ENCODE data around the gene TAX1BP1.

Gene TAX1BP1

GRCh38 chr7:27808626-27809025 is 68.7 kb downstream of the TAX1BP1 start:
- DNase-seq (ENCODE audit: low read depth) = peak; percentile 80
- no peak for TF ChIP-seq CTCF (conservative IDR thresholded peaks at IDR 0.05; ENCODE audit: control insufficient read depth, insufficient read depth, low read depth, low read length)
- no peak overlapping the region for H3K4me3 ChIP-seq (ENCODE audit: control insufficient read depth, low read depth, low read length)

- no peak for TF ChIP-seq CTCF (conservative IDR thresholded peaks at IDR 0.05; ENCODE audit: control insufficient read depth, insufficient read depth, low read depth, low read length)
- no peak for DNase-seq (ENCODE audit: low read depth)
These were observed 70.2 kb downstream of the TAX1BP1 start for GRCh38 chr7:27810186-27810585.

GRCh38 chr7:27812706-27813105 is 72.7 kb downstream of the TAX1BP1 start:
- no peak for DNase-seq (ENCODE audit: low read depth)
- no peak for TF ChIP-seq CTCF (conservative IDR thresholded peaks at IDR 0.05; ENCODE audit: control insufficient read depth, insufficient read depth, low read depth, low read length)

More at GRCh38 chr7:27810186-27810585, 70.2 kb downstream of the TAX1BP1 start:
- no peak overlapping the region for H3K4me3 ChIP-seq (ENCODE audit: control insufficient read depth, low read depth, low read length)

GRCh38 chr7:27822245-27822644 is 82.3 kb downstream of the TAX1BP1 start:
- no peak for TF ChIP-seq CTCF (conservative IDR thresholded peaks at IDR 0.05; ENCODE audit: control insufficient read depth, insufficient read depth, low read depth, low read length)
- no peak overlapping the region for H3K4me3 ChIP-seq (ENCODE audit: control insufficient read depth, low read depth, low read length)
- DNase-seq (ENCODE audit: low read depth) = peak; percentile 8

More at GRCh38 chr7:27812706-27813105, 72.7 kb downstream of the TAX1BP1 start:
- no peak overlapping the region for H3K4me3 ChIP-seq (ENCODE audit: control insufficient read depth, low read depth, low read length)

- TF ChIP-seq CTCF (conservative IDR thresholded peaks at IDR 0.05; ENCODE audit: control insufficient read depth, insufficient read depth, low read depth, low read length) = no peak
These were observed 85.9 kb downstream of the TAX1BP1 start for GRCh38 chr7:27825891-27826290.

GRCh38 chr7:27826357-27826756 is 86.4 kb downstream of the TAX1BP1 start:
- no peak for DNase-seq (ENCODE audit: low read depth)
- H3K4me3 ChIP-seq (ENCODE audit: control insufficient read depth, low read depth, low read length) = no peak overlapping the region
- TF ChIP-seq CTCF (conservative IDR thresholded peaks at IDR 0.05; ENCODE audit: control insufficient read depth, insufficient read depth, low read depth, low read length) = no peak

More at GRCh38 chr7:27825891-27826290, 85.9 kb downstream of the TAX1BP1 start:
- H3K4me3 ChIP-seq (ENCODE audit: control insufficient read depth, low read depth, low read length) = no peak overlapping the region
- DNase-seq (ENCODE audit: low read depth) = no peak

Data from fibroblast of mammary gland (primary cell).